KMS-11 (cell line): ENCODE results near the gene ICAM5.

ENCODE experiments used
- H2AFZ ChIP-seq: fragments of 200-600 bp; sonication (generic); 2 replicates; pipeline ENCODE4 v1.6.1; 2016; ENCODE audit warnings: antibody characterized with exemption, mixed run types, low read depth
- H3K27ac ChIP-seq: fragments of 200-600 bp; sonication (generic); 2 replicates; pipeline ENCODE4 v1.6.1; 2016; ENCODE audit warnings: mild to moderate bottlenecking, mixed run types
- H3K27me3 ChIP-seq: fragments of 200-600 bp; sonication (generic); 2 replicates; pipeline ENCODE4 v1.6.1; 2017; ENCODE audit warnings: mild to moderate bottlenecking, low read depth, mixed run types, moderate library complexity; ENCODE audit not compliant: insufficient read depth
- H3K36me3 ChIP-seq: fragments of 200-600 bp; sonication (generic); 2 replicates; pipeline ENCODE4 v1.6.1; 2017; ENCODE audit warnings: mild to moderate bottlenecking, mixed run types; ENCODE audit not compliant: insufficient read depth
- H3K4me1 ChIP-seq: fragments of 200-600 bp; sonication (generic); 2 replicates; pipeline ENCODE4 v1.6.1; 2016; ENCODE audit warnings: mild to moderate bottlenecking, low read depth, mixed run types; ENCODE audit not compliant: poor library complexity, severe bottlenecking
- H3K4me2 ChIP-seq: fragments of 200-600 bp; sonication (generic); 2 replicates; pipeline ENCODE4 v1.7.0; 2016; ENCODE audit warnings: mild to moderate bottlenecking, mixed run types
- H3K4me3 ChIP-seq: fragments of 200-600 bp; sonication (generic); IDR thresholded peaks from 2 replicates; pipeline ENCODE4 v1.6.1; 2017; ENCODE audit warnings: low read depth, low read length, mixed read lengths; ENCODE audit not compliant: insufficient read depth
- H3K79me2 ChIP-seq: fragments of 200-600 bp; sonication (generic); 2 replicates; pipeline ENCODE4 v1.6.1; 2016; ENCODE audit warnings: low read depth, mixed run types; ENCODE audit not compliant: insufficient read depth
- H3K9ac ChIP-seq: fragments of 200-600 bp; sonication (generic); 2 replicates; pipeline ENCODE4 v1.6.1; 2016; ENCODE audit warnings: mild to moderate bottlenecking, mixed run types
- H4K20me1 ChIP-seq: fragments of 200-600 bp; sonication (generic); 2 replicates; pipeline ENCODE4 v1.6.1; 2016; ENCODE audit warnings: mild to moderate bottlenecking, mixed run types; ENCODE audit not compliant: insufficient read depth
- CTCF ChIP-seq: fragments of 200-600 bp; sonication (generic); conservative IDR thresholded peaks from 2 replicates; pipeline ENCODE4 v1.6.1; 2017; ENCODE audit warnings: low read depth, mild to moderate bottlenecking, antibody characterized with exemption, low read length, moderate library complexity, mixed read lengths

The ICAM5 gene

GRCh38 chr19:10255358-10255757 lies 34.4 kb upstream of the ICAM5 start:
- H3K9ac ChIP-seq, result no peak overlapping the region
- no peak overlapping the region for H2AFZ ChIP-seq
- no peak overlapping the region for H3K4me3 ChIP-seq
- no peaks in the 10 kb centered on the region for H4K20me1 ChIP-seq
- peaks cover 24% of the 10 kb centered on the region for H3K4me1 ChIP-seq
- no peak overlapping the region for H3K27ac ChIP-seq
- H3K79me2 ChIP-seq, result peaks cover 26% of the 10 kb centered on the region; the same call in 1 of the 2 replicates
- no peaks in the 10 kb centered on the region for H3K27me3 ChIP-seq
- TF ChIP-seq CTCF, result no peak
- H3K4me2 ChIP-seq, result no peak overlapping the region
- H3K36me3 ChIP-seq, result no peaks in the 10 kb centered on the region; the same call in 1 of the 2 replicates

- Histone ChIP-seq H3K36me3 (no peaks in the 10 kb centered on the region; the same call in 1 of the 2 replicates), H2AFZ (no peak overlapping the region), H3K4me2 (no peak overlapping the region), H3K27me3 (no peaks in the 10 kb centered on the region), H3K4me1 (peaks cover 21% of the 10 kb centered on the region), H3K27ac (no peak overlapping the region), H3K9ac (no peak overlapping the region), H3K4me3 (no peak overlapping the region), H3K79me2 (peaks cover 26% of the 10 kb centered on the region; the same call in 1 of the 2 replicates), H4K20me1 (no peaks in the 10 kb centered on the region)
- no peak for TF ChIP-seq CTCF
Observed at GRCh38 chr19:10256551-10256950, 33.2 kb upstream of the ICAM5 start.

- H3K79me2 ChIP-seq, result peaks cover 26% of the 10 kb centered on the region; the same call in 1 of the 2 replicates
- no peak overlapping the region for H3K27ac ChIP-seq
- no peak overlapping the region for H3K4me3 ChIP-seq
- no peaks in the 10 kb centered on the region for H3K27me3 ChIP-seq
- H4K20me1 ChIP-seq, result no peaks in the 10 kb centered on the region
- H3K36me3 ChIP-seq, result no peaks in the 10 kb centered on the region; the same call in 1 of the 2 replicates
- H3K4me1 ChIP-seq, result peaks cover 21% of the 10 kb centered on the region
- H2AFZ ChIP-seq, result no peak overlapping the region
- TF ChIP-seq CTCF, result no peak
- no peak overlapping the region for H3K9ac ChIP-seq
- H3K4me2 ChIP-seq, result no peak overlapping the region
Observed at GRCh38 chr19:10256970-10257615, 32.7 kb upstream of the ICAM5 start.

- Histone ChIP-seq H3K4me3 (no peak overlapping the region), H3K27ac (no peak overlapping the region), H3K9ac (no peak overlapping the region), H3K4me2 (no peak overlapping the region), H4K20me1 (no peaks in the 10 kb centered on the region), H3K79me2 (peaks cover 15% of the 10 kb centered on the region; the same call in 1 of the 2 replicates), H3K27me3 (no peaks in the 10 kb centered on the region), H2AFZ (no peak overlapping the region), H3K4me1 (peaks cover 16% of the 10 kb centered on the region), H3K36me3 (no peaks in the 10 kb centered on the region; the same call in 1 of the 2 replicates)
- TF ChIP-seq CTCF, result no peak
Observed at GRCh38 chr19:10258080-10258710, 31.6 kb upstream of the ICAM5 start.
